GM13976 (cell line): ENCODE results near the gene HAUS3.

Experiments used
- DNase-seq: peaks from one replicate; pipeline ENCODE4 v3.0.0; 2012; ENCODE audit warnings: low spot score
- CTCF ChIP-seq: IDR thresholded peaks from 2 replicates; pipeline ENCODE4 v1.5.1; 2012; ENCODE audit warnings: borderline replicate concordance, mild to moderate bottlenecking; ENCODE audit not compliant: insufficient read depth; ENCODE audit errors: extremely low read depth, missing control alignments, control extremely low read depth
- in situ Hi-C: fragments of 300-500 bp; cut with MboI; formaldehyde crosslinking; loops from one replicate; pipeline ENCODE4 v1.12.0; 2022; ENCODE audit warnings: low sequenced_read_pairs, mixed read lengths, inconsistent platforms; ENCODE audit not compliant: unreplicated experiment

HAUS3 gene

GRCh38 chr4:2268357-2269205 is 26.7 kb upstream of the HAUS3 start:
- TF ChIP-seq CTCF, result no peak
- no peak for DNase-seq
- in situ Hi-C loops, result no loop called here

- in situ Hi-C loops, result no loop called here
- no peak for TF ChIP-seq CTCF
- DNase-seq, result no peak
Measured at GRCh38 chr4:2267841-2268240, 25.9 kb upstream of the HAUS3 start.

GRCh38 chr4:2267320-2267811 is 25.4 kb upstream of the HAUS3 start:
- no peak for TF ChIP-seq CTCF
- no peak for DNase-seq
- in situ Hi-C loops, result no loop called here

- DNase-seq, result no peak
- no peak for TF ChIP-seq CTCF
- in situ Hi-C loops, result no loop called here
Measured at GRCh38 chr4:2266821-2267220, 24.9 kb upstream of the HAUS3 start.

- in situ Hi-C loops, result no loop called here
- no peak for TF ChIP-seq CTCF
- DNase-seq, result no peak
Measured at GRCh38 chr4:2266181-2266580, 24.3 kb upstream of the HAUS3 start.

- in situ Hi-C loops, result no loop called here
Measured at GRCh38 chr4:2265113-2266110, 23.5 kb upstream of the HAUS3 start.

More at GRCh38 chr4:2265113-2266110, 23.5 kb upstream of the HAUS3 start:
- no peak for TF ChIP-seq CTCF
- no peak for DNase-seq
